Heart right ventricle (tissue), 16 donors: ENCODE data around the gene ARPP21. TPM values are rescaled to one million over a fixed set of nuclear protein-coding genes. Genes with fewer than 3 reads are reported as not detected.

Source experiments
- ATAC-seq, 8 donors: fragments of 200-7000 bp; cut with Tn5 transposase; one replicate each; pipeline ENCODE4 v1.9.1; 2020; ENCODE audit warnings: mild to moderate bottlenecking in 8 of 8, moderate library complexity in 8 of 8, moderate number of reproducible peaks in 1 of 8
- DNase-seq, 2 donors: peaks; one replicate each; pipeline ENCODE4 v3.0.0-alpha.2; 2020
- H3K27ac ChIP-seq, 10 donors: fragments of 200-600 bp; sonication (generic) in 2 of 10; one replicate each; pipeline versions ENCODE4 v1.5.0 to v1.8.0; 2020 to 2022; ENCODE audit warnings: mild to moderate bottlenecking in 3 of 10
- H3K27me3 ChIP-seq, 7 donors: fragments of 200-600 bp; one replicate each; pipeline ENCODE4 v1.8.0; 2021 to 2022; ENCODE audit warnings: mild to moderate bottlenecking in 2 of 7
- H3K36me3 ChIP-seq, 9 donors: fragments of 200-600 bp; sonication (generic) in 1 of 9; one replicate each; pipeline versions ENCODE4 v1.5.0 to v1.8.0; 2020 to 2022; ENCODE audit warnings: mild to moderate bottlenecking in 2 of 9
- H3K4me1 ChIP-seq, 9 donors: fragments of 200-600 bp; sonication (generic) in 1 of 9; one replicate each; pipeline versions ENCODE4 v1.5.0 to v1.8.0; 2020 to 2022; ENCODE audit warnings: mild to moderate bottlenecking in 4 of 9
- H3K4me3 ChIP-seq, 10 donors: fragments of 200-600 bp; sonication (generic) in 2 of 10; one replicate each; pipeline versions ENCODE4 v1.5.0 to v1.8.0; 2020 to 2022; ENCODE audit warnings: mild to moderate bottlenecking in 7 of 10, moderate library complexity in 2 of 10
- H3K9me3 ChIP-seq, 11 donors: fragments of 200-600 bp in 10 of 11; sonication (generic) in 2 of 11; one replicate each; pipeline versions ENCODE4 v1.5.0 to v1.8.0; 2013 to 2022; ENCODE audit warnings: mild to moderate bottlenecking in 2 of 11, control low read depth in 1 of 11, moderate library complexity in 1 of 11
- CTCF ChIP-seq, 9 donors: fragments of 200-600 bp; sonication (generic) in 2 of 9; IDR thresholded peaks; one replicate each; pipeline versions ENCODE4 v1.5.0 to v1.8.0; 2021 to 2022; ENCODE audit warnings: antibody characterized with exemption in 9 of 9, mild to moderate bottlenecking in 5 of 9, moderate library complexity in 1 of 9
- WGBS, 2 donors: extraction: QIAGEN DNeasy Blood & Tissue Kit; methylation state at CpG; one replicate each; pipeline ENCODE4 v1.1.7; 2013; ENCODE audit warnings: inconsistent platforms in 1 of 2; 5-methylcytosine and 5-hydroxymethylcytosine counted together
- intact Hi-C, 10 donors: fragments of 100-400 bp; cut with DNase I; formaldehyde crosslinking; loops; one replicate each; pipeline versions ENCODE4 v1.11.1 to v1.14.2; 2022
- polyA plus RNA-seq, 2 donors: library from polyadenylated mRNA; stranded (reverse); fragments of 200-250 nt; gene quantifications; one replicate each; pipeline ENCODE4 v1.2.3, GENCODE V29; 2013
- total RNA-seq, 10 donors: library from RNA; stranded (reverse); fragmentation: NEBNext Ultra II Directional in 3 of 10; extraction: Animal tissue kit (Norgen Biotek cat#: 25700) in 3 of 10; gene quantifications; one replicate each; pipeline versions ENCODE4 v1.2.1 to v1.2.4, GENCODE V29; 2021 to 2023
- donor health status: Arrhythmogenic right ventricular cardiomyopathy.
- donor health status: ischemic (EF 13 %, LVEDD 7.1; RV severe dilation, severe dysfunction).
- donor health status: healthy with polysubstance abuse.
- donor health status: DM: no; HTN: yes; CAD: no.
- donor health status: DM: no; HTN: no; CAD: no.
- donor health status: ischemic (EF 25% LVEDD 6.9; RV normal size, moderate dysfunction).
- donor health status: ischemic (EF 25% LVEDD 5.7; RV mildly dilated, moderate dysfunction).
- donor health status: healthy.
- donor health status: DM: yes; HTN: yes; CAD: no.
- donor health status: Ischemic cardiomyopathy.
- donor health status: ischemic (EF 35%, LVEDD 5.7; RV mildly dilated, moderate dysfunction).
- donor health status: nonischemic (EF 11% LVEDD 7.7; RV severe dilation, severe dysfunction).
- donor health status: DM: yes; HTN: yes; CAD: no.
- donor health status: PGD.
- donor health status: ischemic (EF 29% LVEDD 5.4; RV normal size, mild dysfunction).
- donor health status: nonischemic (EF 23%, LVEDD 6.1; RV moderate dilation, normal function).

ARPP21 gene
- total and polyA plus RNA-seq, 12 donors: 0.06 TPM; not detected in 11

- Histone ChIP-seq H3K4me3 (no peak overlapping the region), H3K9me3 (no peaks in the 10 kb centered on the region), H3K36me3 (no peaks in the 10 kb centered on the region), H3K27me3 (no peaks in the 10 kb centered on the region), H3K4me1 (peaks cover 0 to 4% (median 0%) of the 10 kb centered on the region in 9 donors), H3K27ac (no peak overlapping the region)
- ATAC-seq (no peak), DNase-seq (no peak)
- TF ChIP-seq CTCF (IDR thresholded peaks at IDR 0.05): no peak
- intact Hi-C loops: no loop called here
- 85 to 93% methylated on average over 9 of the region's 9 CpGs for WGBS, 2 donors
Measured at GRCh38 chr3:35670408-35670965, 31.2 kb downstream of the ARPP21 start.

- Histone ChIP-seq H3K9me3 (no peaks in the 10 kb centered on the region), H3K27me3 (no peaks in the 10 kb centered on the region), H3K36me3 (no peaks in the 10 kb centered on the region), H3K4me1 (no peaks in the 10 kb centered on the region), H3K4me3 (no peak overlapping the region), H3K27ac (no peak overlapping the region)
- DNase-seq (no peak), ATAC-seq (no peak)
- WGBS, 2 donors: 63 to 72% methylated on average over 2 of the region's 2 CpGs
- no peak for TF ChIP-seq CTCF (IDR thresholded peaks at IDR 0.05)
- intact Hi-C loops: no loop called here
Measured at GRCh38 chr3:35671483-35671882, 32.2 kb downstream of the ARPP21 start.

- DNase-seq (no peak), ATAC-seq (no peak)
- 80 to 82% methylated on average over 3 of the region's 3 CpGs for WGBS, 2 donors
- Histone ChIP-seq H3K36me3 (no peaks in the 10 kb centered on the region), H3K4me3 (no peak overlapping the region), H3K27ac (no peak overlapping the region), H3K27me3 (no peaks in the 10 kb centered on the region), H3K4me1 (no peaks in the 10 kb centered on the region), H3K9me3 (no peaks in the 10 kb centered on the region)
- TF ChIP-seq CTCF (IDR thresholded peaks at IDR 0.05): no peak
- intact Hi-C loops: no loop called here
Measured at GRCh38 chr3:35673017-35673416, 33.7 kb downstream of the ARPP21 start.

- 82 to 87% methylated on average over 5 of the region's 5 CpGs for WGBS, 2 donors
- H3K4me3 ChIP-seq: no peak overlapping the region
Measured at GRCh38 chr3:35674451-35675109, 35.3 kb downstream of the ARPP21 start.

More at GRCh38 chr3:35674451-35675109, 35.3 kb downstream of the ARPP21 start:
- Histone ChIP-seq H3K27me3 (peaks cover 0 to 6% (median 0%) of the 10 kb centered on the region in 7 donors), H3K27ac (no peak overlapping the region), H3K9me3 (no peaks in the 10 kb centered on the region), H3K4me1 (no peaks in the 10 kb centered on the region), H3K36me3 (no peaks in the 10 kb centered on the region)
- ATAC-seq: no peak
- TF ChIP-seq CTCF (IDR thresholded peaks at IDR 0.05): no peak
- intact Hi-C loops: no loop called here
- no peak for DNase-seq
